Epithelial cell of proximal tubule (primary cell): ENCODE measurements around the gene CUBN. TPM values are rescaled to one million over a fixed set of nuclear protein-coding genes. Genes with fewer than 3 reads are reported as not detected.

ENCODE experiments used
- DNase-seq: peaks from one replicate; pipeline ENCODE4 v3.0.0-alpha.2; 2011; ENCODE audit warnings: low read depth
- H3K4me3 ChIP-seq: 2 replicates; pipeline ENCODE4 v1.5.1; 2011; ENCODE audit warnings: low read depth, mild to moderate bottlenecking, low read length
- CTCF ChIP-seq: conservative IDR thresholded peaks from 2 replicates; pipeline ENCODE4 v1.5.1; 2012; ENCODE audit warnings: low read depth, mild to moderate bottlenecking, low read length
- total RNA-seq: library from RNA; depleted of rRNA; stranded (reverse); fragments of >200 nt; gene quantifications from 2 replicates; pipeline ENCODE4 v1.2.3, GENCODE V29; 2015

Gene CUBN
- total RNA-seq, 1 donor from 2014 or later, result 0.17 TPM

GRCh38 chr10:17035446-17035845 lies 94.2 kb downstream of the CUBN start:
- DNase-seq, result no peak
- TF ChIP-seq CTCF, result no peak
- no peak overlapping the region for H3K4me3 ChIP-seq

GRCh38 chr10:17033529-17034260 lies 95.9 kb downstream of the CUBN start:
- no peak overlapping the region for H3K4me3 ChIP-seq
- DNase-seq, result no peak
- TF ChIP-seq CTCF, result no peak

GRCh38 chr10:17031637-17032635 lies 97.7 kb downstream of the CUBN start:
- no peak overlapping the region for H3K4me3 ChIP-seq
- no peak for DNase-seq
- no peak for TF ChIP-seq CTCF

GRCh38 chr10:17029581-17030271 lies 99.9 kb downstream of the CUBN start:
- no peak for TF ChIP-seq CTCF
- peak; percentile 18 for DNase-seq
- no peak overlapping the region for H3K4me3 ChIP-seq

- no peak for DNase-seq
- TF ChIP-seq CTCF, result no peak
- no peak overlapping the region for H3K4me3 ChIP-seq
Observed at GRCh38 chr10:17029239-17029580, 100.4 kb downstream of the CUBN start.

GRCh38 chr10:17028798-17029197 lies 100.8 kb downstream of the CUBN start:
- no peak for DNase-seq
- TF ChIP-seq CTCF, result no peak
- H3K4me3 ChIP-seq, result no peak overlapping the region
